Smooth muscle cell of the brain vasculature (primary cell): ENCODE data around the gene MRPS18A.
A peak's percentile ranks its signal among the peaks of the same experiment; 100 is the strongest.
"Not testable (repeated sequence)": the region's sequence is repeated elsewhere in the genome, so short reads cannot be mapped to it uniquely, and the experiment has no call there.

Source experiments
- DNase-seq: peaks from one replicate; pipeline ENCODE4 v3.0.0-alpha.2; 2012; ENCODE audit warnings: low read depth, low spot score

The MRPS18A gene

DNA sequence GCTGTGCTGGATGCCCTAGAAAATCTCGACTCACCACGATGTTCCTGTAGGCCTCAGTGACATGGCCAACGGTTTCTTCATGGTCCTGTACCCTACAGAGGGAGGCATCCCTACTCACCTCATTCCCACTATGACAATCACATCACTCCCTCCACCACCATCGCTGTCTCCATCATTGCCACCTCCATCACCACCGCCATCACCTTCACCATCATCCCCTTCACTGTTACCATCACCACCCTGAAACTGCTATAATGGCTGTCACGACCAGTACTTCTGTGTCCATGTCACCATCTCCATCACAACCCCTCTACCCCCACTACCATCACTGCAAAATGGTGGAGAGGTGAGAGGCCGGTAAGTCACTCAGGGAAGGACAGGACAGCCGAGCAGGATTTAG is 29.8 kb upstream of the MRPS18A start:
- DNase-seq: no peak

- no peak for DNase-seq
Observed at GRCh38 chr6:43716099-43716498, 28.5 kb upstream of the MRPS18A start.

- DNase-seq: no peak
Observed at GRCh38 chr6:43715056-43715788, 27.6 kb upstream of the MRPS18A start.

DNA sequence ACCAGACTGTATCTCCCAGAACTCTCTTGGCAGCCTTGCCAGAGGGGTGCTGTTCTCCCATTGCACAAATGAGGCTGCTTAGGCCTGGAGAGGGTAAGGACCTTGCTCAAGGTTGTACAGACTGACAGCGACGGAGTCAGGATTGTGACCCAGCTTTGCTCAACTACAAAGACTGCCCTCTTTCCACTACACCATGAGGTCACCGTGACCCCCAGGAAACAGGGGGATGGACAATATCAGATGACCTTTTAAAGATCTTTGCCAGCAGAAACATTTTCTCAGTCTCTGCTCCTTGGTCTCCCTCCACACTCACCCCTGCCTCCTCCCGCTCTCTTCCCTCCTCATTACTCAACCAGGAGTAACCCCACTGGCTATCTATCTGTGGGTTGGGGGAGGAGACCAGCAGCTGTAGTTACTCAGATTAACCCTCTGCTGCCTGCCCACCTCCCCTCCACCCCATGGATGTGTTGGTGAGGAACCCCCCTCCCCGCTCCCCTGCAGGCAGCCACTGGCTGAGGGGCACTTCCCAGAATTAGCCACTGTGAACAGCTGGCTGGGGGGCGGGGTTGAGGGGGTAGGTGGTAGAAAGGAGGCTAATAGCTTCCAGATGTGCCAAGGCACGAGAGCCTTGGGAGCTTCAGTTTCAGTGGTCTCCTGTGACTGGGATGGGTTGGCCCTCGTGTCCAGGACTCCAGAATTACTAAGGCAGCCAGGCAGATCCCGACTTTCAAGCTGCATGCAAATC is 26.9 kb upstream of the MRPS18A start:
- no peak for DNase-seq

DNA sequence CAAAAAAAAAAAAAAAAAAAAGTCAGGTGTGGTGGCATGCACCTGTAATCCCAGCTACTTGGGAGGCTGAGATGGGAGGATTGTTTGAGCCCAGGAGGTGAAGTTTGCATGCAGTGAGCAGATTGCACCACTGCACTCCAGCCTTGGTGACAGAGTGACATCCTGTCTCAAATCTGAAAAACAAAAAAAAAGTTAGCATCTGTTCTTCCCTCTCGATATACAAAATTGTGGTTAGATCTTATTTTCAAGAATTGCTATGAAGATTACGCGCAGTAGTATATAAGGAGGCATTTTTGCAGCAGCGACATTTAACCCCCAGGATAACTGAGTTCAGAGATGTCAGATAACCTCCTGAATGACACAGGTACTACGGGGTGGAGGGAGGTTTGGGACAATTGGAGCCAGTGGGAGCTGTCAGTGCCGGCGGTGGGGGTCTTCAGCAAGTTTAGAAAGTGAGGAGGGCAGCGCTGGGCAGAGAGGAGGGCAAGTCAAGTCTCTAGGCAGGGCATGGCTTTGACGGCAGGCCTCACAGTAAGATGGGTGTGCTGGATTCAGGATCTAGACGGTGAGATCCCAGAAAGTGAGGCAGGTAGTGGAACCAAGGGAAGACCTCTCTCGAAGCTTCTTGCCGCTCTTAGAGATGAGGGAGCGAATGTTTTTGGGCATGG is 26.2 kb upstream of the MRPS18A start:
- no peak for DNase-seq

DNA sequence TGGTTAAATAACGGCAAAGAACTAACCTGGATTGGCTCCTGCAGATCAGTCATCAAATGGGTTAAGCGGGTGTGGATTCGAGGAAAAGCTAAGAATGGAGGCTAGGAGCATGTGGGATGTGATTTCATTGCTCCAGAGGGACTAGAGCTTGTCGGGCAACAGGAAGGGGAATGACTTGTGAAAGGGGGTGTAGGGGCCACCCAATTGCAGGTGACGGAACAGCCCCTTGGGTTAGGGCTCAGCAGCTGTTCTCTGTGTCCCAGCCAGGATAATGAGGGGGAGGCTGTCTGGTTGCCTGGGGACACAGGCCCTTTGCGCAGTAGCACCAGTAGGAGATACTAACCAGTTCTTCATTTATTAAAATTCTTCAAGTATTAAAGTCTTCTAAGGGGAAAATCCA is 25.0 kb upstream of the MRPS18A start:
- no peak for DNase-seq

DNA sequence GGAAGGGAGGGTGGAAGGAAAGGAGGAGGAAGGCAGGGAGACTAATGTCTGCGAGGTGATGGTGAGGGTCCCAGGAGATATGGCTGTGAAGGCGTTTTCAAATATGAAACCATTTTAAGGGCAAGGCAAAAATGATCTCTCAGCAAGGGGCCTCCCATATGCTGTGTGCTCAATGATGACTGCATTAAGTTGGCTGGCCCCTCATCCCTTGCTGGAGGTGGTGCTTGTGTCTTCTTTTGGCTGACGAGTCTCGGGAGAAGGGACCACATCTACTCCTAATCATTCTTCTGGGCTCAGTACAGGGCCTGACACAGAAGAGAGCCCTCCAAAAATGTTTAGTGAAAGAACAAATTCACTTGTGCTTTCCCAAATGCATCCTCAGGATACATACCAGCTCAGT is 23.0 kb upstream of the MRPS18A start:
- no peak for DNase-seq

- no peak for DNase-seq
Observed at GRCh38 chr6:43709654-43710303, 22.2 kb upstream of the MRPS18A start.

GRCh38 chr6:43708860-43709653 is 21.5 kb upstream of the MRPS18A start:
- DNase-seq: no peak

- DNase-seq: no peak
Observed at GRCh38 chr6:43707767-43708166, 20.2 kb upstream of the MRPS18A start.

- DNase-seq: no peak
Observed at GRCh38 chr6:43707269-43707668, 19.7 kb upstream of the MRPS18A start.

DNA sequence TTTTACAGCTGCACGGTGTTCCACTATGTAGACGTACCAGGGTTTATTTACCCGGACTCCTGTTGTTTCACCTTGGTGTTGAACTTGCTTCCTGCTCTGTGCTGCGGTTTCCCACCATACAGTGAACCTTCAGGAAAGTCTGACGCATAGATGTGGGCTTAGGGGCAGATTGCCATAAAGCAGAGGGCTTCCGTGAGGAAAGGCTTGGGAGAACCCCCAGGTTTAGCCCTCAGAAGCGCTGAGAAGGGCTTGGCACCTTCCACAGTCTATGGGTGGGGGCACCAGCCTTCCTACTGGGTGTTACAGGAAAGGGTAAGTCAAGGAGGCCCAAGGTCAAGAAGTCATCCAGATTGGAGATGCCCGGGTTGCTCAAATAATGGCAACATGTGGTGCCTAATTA is 19.2 kb upstream of the MRPS18A start:
- DNase-seq: no peak

DNA sequence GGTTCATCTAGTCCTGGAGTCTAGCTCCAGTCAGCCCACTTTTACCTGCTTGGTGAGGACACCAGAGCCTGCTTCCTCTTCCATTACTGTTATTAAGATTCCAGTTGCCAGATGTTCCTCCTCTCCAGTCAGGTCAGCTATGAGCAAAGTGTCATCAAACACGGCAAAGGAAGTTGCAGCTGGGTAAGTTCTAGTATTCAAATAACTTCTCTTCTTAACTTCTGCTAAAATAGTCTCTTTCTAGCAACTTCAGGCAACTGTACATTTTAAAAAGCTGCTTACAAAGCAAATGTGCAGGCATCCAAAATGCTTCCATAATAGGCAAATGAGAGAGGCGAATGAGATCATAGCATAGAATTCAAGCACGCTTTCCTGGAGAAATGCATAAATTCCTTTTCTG is 18.4 kb upstream of the MRPS18A start:
- no peak for DNase-seq

- no peak for DNase-seq
Observed at GRCh38 chr6:43703512-43704429, 16.2 kb upstream of the MRPS18A start.

GRCh38 chr6:43702534-43703440 is 15.2 kb upstream of the MRPS18A start:
- peak; percentile 97 for DNase-seq

DNA sequence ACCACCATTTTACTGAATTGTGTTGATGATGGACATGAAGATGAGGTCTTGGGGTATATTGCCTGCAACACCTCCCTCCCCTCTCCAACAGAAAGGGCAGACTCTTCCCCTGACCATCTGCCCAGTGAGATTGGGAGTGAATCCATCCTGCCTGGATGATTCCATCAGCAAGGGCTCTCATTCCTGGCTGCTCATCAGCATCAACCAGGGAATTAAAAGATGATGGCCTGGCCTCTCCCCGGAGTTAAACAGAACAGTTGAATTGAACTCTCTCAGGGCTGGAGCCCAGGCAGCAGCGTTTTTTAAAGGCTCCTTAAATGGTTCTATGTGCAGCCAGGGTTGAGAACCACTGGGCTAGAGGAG is 14.6 kb upstream of the MRPS18A start:
- no peak for DNase-seq

- DNase-seq: not testable (repeated sequence)
Observed at GRCh38 chr6:43700939-43701560, 13.5 kb upstream of the MRPS18A start.

- no peak for DNase-seq
Observed at GRCh38 chr6:43699564-43700186, 12.1 kb upstream of the MRPS18A start.
